Stimulated activated CD8-positive, alpha-beta memory T cell treated with anti-CD3 and anti-CD28 coated beads, Interleukin-15, amount 100 ng/mL, for 4 hours (primary cell): Measurements from ENCODE around the gene BZW2.

ENCODE experiments used
- DNase-seq, 2 donors: peaks; one replicate each; pipeline ENCODE4 v3.0.0-alpha.2; 2020; ENCODE audit warnings: low read depth in 2 of 2

The BZW2 gene

GRCh38 chr7:16718111-16718656 is 72.2 kb downstream of the BZW2 start:
- no peak for DNase-seq

GRCh38 chr7:16719699-16720098 is 73.7 kb downstream of the BZW2 start:
- DNase-seq, result no peak

- no peak for DNase-seq
Measured at GRCh38 chr7:16721541-16721940, 75.6 kb downstream of the BZW2 start.

GRCh38 chr7:16724344-16724743 is 78.4 kb downstream of the BZW2 start:
- DNase-seq, result no peak

GRCh38 chr7:16726189-16726588 is 80.2 kb downstream of the BZW2 start:
- DNase-seq, result no peak

- DNase-seq, result no peak
Measured at GRCh38 chr7:16727736-16728135, 81.8 kb downstream of the BZW2 start.

- no peak for DNase-seq
Measured at GRCh38 chr7:16728811-16729210, 82.8 kb downstream of the BZW2 start.

- DNase-seq, result no peak
Measured at GRCh38 chr7:16729541-16729940, 83.6 kb downstream of the BZW2 start.

GRCh38 chr7:16730937-16731336 is 85.0 kb downstream of the BZW2 start:
- DNase-seq, result no peak

GRCh38 chr7:16732828-16733227 is 86.8 kb downstream of the BZW2 start:
- no peak for DNase-seq

GRCh38 chr7:16734148-16734726 is 88.3 kb downstream of the BZW2 start:
- no peak for DNase-seq

- no peak for DNase-seq
Measured at GRCh38 chr7:16735020-16735419, 89.0 kb downstream of the BZW2 start.

- DNase-seq, result no peak
Measured at GRCh38 chr7:16738011-16738688, 92.2 kb downstream of the BZW2 start.

GRCh38 chr7:16739863-16740622 is 94.1 kb downstream of the BZW2 start:
- no peak for DNase-seq

- no peak for DNase-seq
Measured at GRCh38 chr7:16740623-16740953, 94.6 kb downstream of the BZW2 start.

- no peak for DNase-seq
Measured at GRCh38 chr7:16740996-16741395, 95.0 kb downstream of the BZW2 start.

GRCh38 chr7:16741676-16742075 is 95.7 kb downstream of the BZW2 start:
- no peak for DNase-seq

- no peak for DNase-seq
Measured at GRCh38 chr7:16742547-16742946, 96.6 kb downstream of the BZW2 start.

GRCh38 chr7:16743236-16743635 is 97.3 kb downstream of the BZW2 start:
- no peak for DNase-seq

GRCh38 chr7:16744518-16745250 is 98.7 kb downstream of the BZW2 start:
- DNase-seq, result no peak

- no peak for DNase-seq
Measured at GRCh38 chr7:16745645-16746044, 99.7 kb downstream of the BZW2 start.

- DNase-seq, result no peak
Measured at GRCh38 chr7:16747102-16747501, 101.1 kb downstream of the BZW2 start.
